Liver (tissue), 3 donors: ENCODE results near the gene DLGAP4.

Experiments
- GABPA ChIP-seq, 2 donors: IDR thresholded peaks in 1 of 2; conservative IDR thresholded peaks in 1 of 2; 2 replicates each; pipeline ENCODE4 v1.6.1; 2016; ENCODE audit warnings: antibody characterized with exemption in 2 of 2, mild to moderate bottlenecking in 1 of 2, moderate library complexity in 1 of 2
- HNF4A ChIP-seq, 2 donors: conservative IDR thresholded peaks; 2 replicates each; pipeline ENCODE4 v1.6.1; 2016; ENCODE audit warnings: antibody characterized with exemption in 2 of 2, mild to moderate bottlenecking in 2 of 2
- JUND ChIP-seq, 2 donors: IDR thresholded peaks; 2 replicates each; pipeline ENCODE4 v1.6.1; 2016; ENCODE audit warnings: antibody characterized with exemption in 2 of 2
- TAF1 ChIP-seq: conservative IDR thresholded peaks from 2 replicates; pipeline ENCODE4 v1.6.1; 2016; ENCODE audit warnings: antibody characterized with exemption, mild to moderate bottlenecking
- YY1 ChIP-seq: IDR thresholded peaks from 2 replicates; pipeline ENCODE4 v1.6.1; 2016; ENCODE audit warnings: antibody characterized with exemption, mild to moderate bottlenecking
- TF ChIP-seq, protein P1 (sequence below): fragments of 150-350 bp; IDR thresholded peaks from 2 replicates; pipeline ENCODE4 v1.5.1; 2017; ENCODE audit warnings: improper control_type of control experiment, low read depth, low read length; ENCODE audit not compliant: missing input control
- TF ChIP-seq, protein P2 (sequence below): IDR thresholded peaks from 2 replicates; pipeline ENCODE4 v1.6.1; 2016; ENCODE audit warnings: antibody characterized with exemption, mild to moderate bottlenecking
- TF ChIP-seq, protein P3 (sequence below): IDR thresholded peaks from 2 replicates; pipeline ENCODE4 v1.6.1; 2016; ENCODE audit warnings: antibody characterized with exemption
- donor health status: healthy.
- donor health status: healthy.

- TF ChIP-seq, protein P1, sequence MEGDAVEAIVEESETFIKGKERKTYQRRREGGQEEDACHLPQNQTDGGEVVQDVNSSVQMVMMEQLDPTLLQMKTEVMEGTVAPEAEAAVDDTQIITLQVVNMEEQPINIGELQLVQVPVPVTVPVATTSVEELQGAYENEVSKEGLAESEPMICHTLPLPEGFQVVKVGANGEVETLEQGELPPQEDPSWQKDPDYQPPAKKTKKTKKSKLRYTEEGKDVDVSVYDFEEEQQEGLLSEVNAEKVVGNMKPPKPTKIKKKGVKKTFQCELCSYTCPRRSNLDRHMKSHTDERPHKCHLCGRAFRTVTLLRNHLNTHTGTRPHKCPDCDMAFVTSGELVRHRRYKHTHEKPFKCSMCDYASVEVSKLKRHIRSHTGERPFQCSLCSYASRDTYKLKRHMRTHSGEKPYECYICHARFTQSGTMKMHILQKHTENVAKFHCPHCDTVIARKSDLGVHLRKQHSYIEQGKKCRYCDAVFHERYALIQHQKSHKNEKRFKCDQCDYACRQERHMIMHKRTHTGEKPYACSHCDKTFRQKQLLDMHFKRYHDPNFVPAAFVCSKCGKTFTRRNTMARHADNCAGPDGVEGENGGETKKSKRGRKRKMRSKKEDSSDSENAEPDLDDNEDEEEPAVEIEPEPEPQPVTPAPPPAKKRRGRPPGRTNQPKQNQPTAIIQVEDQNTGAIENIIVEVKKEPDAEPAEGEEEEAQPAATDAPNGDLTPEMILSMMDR: no peak
- TF ChIP-seq HNF4A (conservative IDR thresholded peaks at IDR 0.05): peak in 1 of 2 donors; percentile 22
- TF ChIP-seq YY1: no peak
- TF ChIP-seq, protein P2, sequence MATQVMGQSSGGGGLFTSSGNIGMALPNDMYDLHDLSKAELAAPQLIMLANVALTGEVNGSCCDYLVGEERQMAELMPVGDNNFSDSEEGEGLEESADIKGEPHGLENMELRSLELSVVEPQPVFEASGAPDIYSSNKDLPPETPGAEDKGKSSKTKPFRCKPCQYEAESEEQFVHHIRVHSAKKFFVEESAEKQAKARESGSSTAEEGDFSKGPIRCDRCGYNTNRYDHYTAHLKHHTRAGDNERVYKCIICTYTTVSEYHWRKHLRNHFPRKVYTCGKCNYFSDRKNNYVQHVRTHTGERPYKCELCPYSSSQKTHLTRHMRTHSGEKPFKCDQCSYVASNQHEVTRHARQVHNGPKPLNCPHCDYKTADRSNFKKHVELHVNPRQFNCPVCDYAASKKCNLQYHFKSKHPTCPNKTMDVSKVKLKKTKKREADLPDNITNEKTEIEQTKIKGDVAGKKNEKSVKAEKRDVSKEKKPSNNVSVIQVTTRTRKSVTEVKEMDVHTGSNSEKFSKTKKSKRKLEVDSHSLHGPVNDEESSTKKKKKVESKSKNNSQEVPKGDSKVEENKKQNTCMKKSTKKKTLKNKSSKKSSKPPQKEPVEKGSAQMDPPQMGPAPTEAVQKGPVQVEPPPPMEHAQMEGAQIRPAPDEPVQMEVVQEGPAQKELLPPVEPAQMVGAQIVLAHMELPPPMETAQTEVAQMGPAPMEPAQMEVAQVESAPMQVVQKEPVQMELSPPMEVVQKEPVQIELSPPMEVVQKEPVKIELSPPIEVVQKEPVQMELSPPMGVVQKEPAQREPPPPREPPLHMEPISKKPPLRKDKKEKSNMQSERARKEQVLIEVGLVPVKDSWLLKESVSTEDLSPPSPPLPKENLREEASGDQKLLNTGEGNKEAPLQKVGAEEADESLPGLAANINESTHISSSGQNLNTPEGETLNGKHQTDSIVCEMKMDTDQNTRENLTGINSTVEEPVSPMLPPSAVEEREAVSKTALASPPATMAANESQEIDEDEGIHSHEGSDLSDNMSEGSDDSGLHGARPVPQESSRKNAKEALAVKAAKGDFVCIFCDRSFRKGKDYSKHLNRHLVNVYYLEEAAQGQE: no peak
- TF ChIP-seq TAF1: no peak
- TF ChIP-seq, protein P3, sequence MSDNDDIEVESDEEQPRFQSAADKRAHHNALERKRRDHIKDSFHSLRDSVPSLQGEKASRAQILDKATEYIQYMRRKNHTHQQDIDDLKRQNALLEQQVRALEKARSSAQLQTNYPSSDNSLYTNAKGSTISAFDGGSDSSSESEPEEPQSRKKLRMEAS: no peak
- no peak for TF ChIP-seq JUND (IDR thresholded peaks at IDR 0.05)
- TF ChIP-seq GABPA (IDR thresholded peaks at IDR 0.05 in 1 of 2, conservative IDR thresholded peaks at IDR 0.05 in 1 of 2): no peak
These were observed 148.7 kb downstream of the DLGAP4 start for GRCh38 chr20:36454698-36455427.
